Astrocyte (in vitro differentiated cells and primary cell): ENCODE measurements around the gene IRF2BPL.

Source experiments
- EZH2 ChIP-seq: IDR thresholded peaks from 2 replicates; pipeline ENCODE4 v1.6.1; 2012; ENCODE audit warnings: mild to moderate bottlenecking, low read length, inconsistent platforms; ENCODE audit not compliant: insufficient read depth
- TF ChIP-seq, protein P1 (sequence below): IDR thresholded peaks from 2 replicates; pipeline ENCODE4 v1.5.1; 2011; ENCODE audit warnings: low read depth, mild to moderate bottlenecking, inconsistent platforms, low read length, moderate library complexity; ENCODE audit not compliant: insufficient read depth

DNA sequence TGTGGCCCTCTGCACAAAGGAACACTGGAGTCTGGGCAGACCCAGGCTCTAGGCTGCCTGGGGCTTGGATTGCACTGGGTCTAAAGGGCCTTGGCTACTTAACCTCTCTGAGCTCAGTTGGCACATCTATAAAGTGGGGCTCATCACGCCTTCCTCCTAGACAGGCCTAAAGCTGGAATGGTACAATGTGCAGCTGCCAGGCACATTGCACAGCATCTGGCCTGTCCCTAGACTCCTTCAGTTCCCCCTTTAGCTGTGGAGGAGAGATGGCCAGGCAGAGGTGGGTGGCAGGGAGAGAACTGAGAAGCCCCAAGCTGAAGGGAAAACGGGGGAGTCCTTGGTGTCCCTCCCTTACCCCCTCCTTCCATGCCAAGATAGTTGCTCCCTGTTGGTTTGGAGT, 10.8 kb downstream of the IRF2BPL start:
- TF ChIP-seq, protein P1, sequence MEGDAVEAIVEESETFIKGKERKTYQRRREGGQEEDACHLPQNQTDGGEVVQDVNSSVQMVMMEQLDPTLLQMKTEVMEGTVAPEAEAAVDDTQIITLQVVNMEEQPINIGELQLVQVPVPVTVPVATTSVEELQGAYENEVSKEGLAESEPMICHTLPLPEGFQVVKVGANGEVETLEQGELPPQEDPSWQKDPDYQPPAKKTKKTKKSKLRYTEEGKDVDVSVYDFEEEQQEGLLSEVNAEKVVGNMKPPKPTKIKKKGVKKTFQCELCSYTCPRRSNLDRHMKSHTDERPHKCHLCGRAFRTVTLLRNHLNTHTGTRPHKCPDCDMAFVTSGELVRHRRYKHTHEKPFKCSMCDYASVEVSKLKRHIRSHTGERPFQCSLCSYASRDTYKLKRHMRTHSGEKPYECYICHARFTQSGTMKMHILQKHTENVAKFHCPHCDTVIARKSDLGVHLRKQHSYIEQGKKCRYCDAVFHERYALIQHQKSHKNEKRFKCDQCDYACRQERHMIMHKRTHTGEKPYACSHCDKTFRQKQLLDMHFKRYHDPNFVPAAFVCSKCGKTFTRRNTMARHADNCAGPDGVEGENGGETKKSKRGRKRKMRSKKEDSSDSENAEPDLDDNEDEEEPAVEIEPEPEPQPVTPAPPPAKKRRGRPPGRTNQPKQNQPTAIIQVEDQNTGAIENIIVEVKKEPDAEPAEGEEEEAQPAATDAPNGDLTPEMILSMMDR, result no peak
- TF ChIP-seq EZH2, result no peak
